Prostate gland (tissue), 2 donors: Measurements from ENCODE around the gene ZFAND3. TPM values are rescaled to one million over a fixed set of nuclear protein-coding genes. Genes with fewer than 3 reads are reported as not detected.

Experiments
- DNase-seq: peaks from one replicate; pipeline ENCODE4 v3.0.0-alpha.2; 2019; ENCODE audit warnings: low spot score
- H3K27ac ChIP-seq, 2 donors: fragments of 200-600 bp; sonication (generic); 2 replicates each; pipeline ENCODE4 v1.5.1; 2017 to 2019
- H3K27me3 ChIP-seq: fragments of 200-600 bp; sonication (generic); replicated peaks from 2 replicates; pipeline ENCODE4 v1.5.1; 2019; ENCODE audit not compliant: insufficient read depth
- H3K36me3 ChIP-seq, 2 donors: fragments of 200-600 bp; sonication (generic); 1 replicate in 1 of 2; 2 replicates in 1 of 2; pipeline versions ENCODE4 v1.5.1 to v1.8.1; 2017 to 2019
- H3K4me1 ChIP-seq: fragments of 200-600 bp; sonication (generic); replicated peaks from 2 replicates; pipeline ENCODE4 v1.5.1; 2019
- H3K4me3 ChIP-seq, 2 donors: fragments of 200-600 bp; sonication (generic); 2 replicates each; pipeline ENCODE4 v1.5.1; 2017 to 2019
- H3K9me3 ChIP-seq: fragments of 200-600 bp; sonication (generic); 2 replicates; pipeline ENCODE4 v1.5.1; 2017
- POLR2A ChIP-seq: fragments of 450-650 bp; IDR thresholded peaks from one replicate; pipeline ENCODE4 v1.6.1; 2016; ENCODE audit warnings: antibody characterized with exemption, mild to moderate bottlenecking
- POLR2AphosphoS5 ChIP-seq: sonication (generic); formaldehyde crosslinking; IDR thresholded peaks from one replicate; pipeline ENCODE4 v1.6.1; 2017; ENCODE audit warnings: antibody characterized with exemption
- WGBS: methylation state at CpG from one replicate; pipeline ENCODE4 v1.1.5; 2018; 5-methylcytosine and 5-hydroxymethylcytosine counted together
- intact Hi-C: fragments of 100-400 bp; cut with DNase I; formaldehyde crosslinking; loops from one replicate; pipeline ENCODE4 v1.14.2; 2022
- total RNA-seq, 2 donors: library from RNA; depleted of rRNA; stranded (reverse); fragments of >200 nt; gene quantifications; one replicate each; pipeline ENCODE4 v1.1.0, GENCODE V29; 2016
- TF ChIP-seq, protein P1 (sequence below), 4 experiments: fragments of 200-600 bp in 2 of 4; fragments of 450-650 bp in 2 of 4; sonication (generic) in 2 of 4; IDR thresholded peaks; 1 replicate in 3 of 4; 2 replicates in 1 of 4; pipeline ENCODE4 v1.5.1; 2016 to 2019; ENCODE audit warnings: antibody characterized with exemption in 4 of 4, mild to moderate bottlenecking in 2 of 4, moderate library complexity in 2 of 4

Gene ZFAND3
- total RNA-seq, 2 donors from 2014 or later: 43.5 to 89.1 TPM

DNA sequence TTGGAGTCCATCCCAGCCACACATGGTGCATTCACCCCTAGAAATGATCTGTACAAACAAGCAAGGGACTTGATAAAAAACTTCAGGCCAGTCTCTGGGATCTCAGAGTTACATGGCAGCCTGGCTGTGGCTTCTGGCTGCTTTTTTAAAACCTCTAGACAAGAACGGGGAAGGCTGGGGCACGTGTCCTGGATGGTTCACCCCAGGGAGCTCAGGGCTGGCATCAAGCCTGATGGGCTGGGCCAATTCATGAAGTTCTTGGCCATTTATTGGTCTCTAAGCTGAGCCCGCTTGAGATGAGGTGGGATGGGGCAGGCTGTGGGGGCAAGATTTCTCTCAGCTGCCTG lies 10.4 kb upstream of the ZFAND3 start:
- no peaks in the 10 kb centered on the region for H3K4me1 ChIP-seq
- no peaks in the 10 kb centered on the region for H3K9me3 ChIP-seq
- no peaks in the 10 kb centered on the region for H3K36me3 ChIP-seq
- peak; percentile 27 for DNase-seq
- 10% methylated on average over 3 of the region's 3 CpGs for WGBS
- TF ChIP-seq, protein P1, sequence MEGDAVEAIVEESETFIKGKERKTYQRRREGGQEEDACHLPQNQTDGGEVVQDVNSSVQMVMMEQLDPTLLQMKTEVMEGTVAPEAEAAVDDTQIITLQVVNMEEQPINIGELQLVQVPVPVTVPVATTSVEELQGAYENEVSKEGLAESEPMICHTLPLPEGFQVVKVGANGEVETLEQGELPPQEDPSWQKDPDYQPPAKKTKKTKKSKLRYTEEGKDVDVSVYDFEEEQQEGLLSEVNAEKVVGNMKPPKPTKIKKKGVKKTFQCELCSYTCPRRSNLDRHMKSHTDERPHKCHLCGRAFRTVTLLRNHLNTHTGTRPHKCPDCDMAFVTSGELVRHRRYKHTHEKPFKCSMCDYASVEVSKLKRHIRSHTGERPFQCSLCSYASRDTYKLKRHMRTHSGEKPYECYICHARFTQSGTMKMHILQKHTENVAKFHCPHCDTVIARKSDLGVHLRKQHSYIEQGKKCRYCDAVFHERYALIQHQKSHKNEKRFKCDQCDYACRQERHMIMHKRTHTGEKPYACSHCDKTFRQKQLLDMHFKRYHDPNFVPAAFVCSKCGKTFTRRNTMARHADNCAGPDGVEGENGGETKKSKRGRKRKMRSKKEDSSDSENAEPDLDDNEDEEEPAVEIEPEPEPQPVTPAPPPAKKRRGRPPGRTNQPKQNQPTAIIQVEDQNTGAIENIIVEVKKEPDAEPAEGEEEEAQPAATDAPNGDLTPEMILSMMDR (IDR thresholded peaks at IDR 0.05): no peak
- TF ChIP-seq POLR2AphosphoS5: peak; percentile 9
- H3K27me3 ChIP-seq: no peaks in the 10 kb centered on the region
- H3K4me3 ChIP-seq: no peak overlapping the region
- H3K27ac ChIP-seq: peak overlapping the region; percentile 9 to 48
- intact Hi-C loops: no loop called here

GRCh38 chr6:37812841-37813240 lies 6.7 kb upstream of the ZFAND3 start:
- no peaks in the 10 kb centered on the region for H3K36me3 ChIP-seq
- intact Hi-C loops: no loop called here
- H3K9me3 ChIP-seq: no peaks in the 10 kb centered on the region
- TF ChIP-seq, protein P1 (IDR thresholded peaks at IDR 0.05): no peak
- TF ChIP-seq POLR2AphosphoS5: no peak
- TF ChIP-seq POLR2A: no peak
- 82% methylated on average over 1 of the region's 1 CpG for WGBS
- H3K27ac ChIP-seq: no peak overlapping the region
- no peak overlapping the region for H3K4me3 ChIP-seq
- H3K27me3 ChIP-seq: no peaks in the 10 kb centered on the region
- H3K4me1 ChIP-seq: no peaks in the 10 kb centered on the region
- no peak for DNase-seq

DNA sequence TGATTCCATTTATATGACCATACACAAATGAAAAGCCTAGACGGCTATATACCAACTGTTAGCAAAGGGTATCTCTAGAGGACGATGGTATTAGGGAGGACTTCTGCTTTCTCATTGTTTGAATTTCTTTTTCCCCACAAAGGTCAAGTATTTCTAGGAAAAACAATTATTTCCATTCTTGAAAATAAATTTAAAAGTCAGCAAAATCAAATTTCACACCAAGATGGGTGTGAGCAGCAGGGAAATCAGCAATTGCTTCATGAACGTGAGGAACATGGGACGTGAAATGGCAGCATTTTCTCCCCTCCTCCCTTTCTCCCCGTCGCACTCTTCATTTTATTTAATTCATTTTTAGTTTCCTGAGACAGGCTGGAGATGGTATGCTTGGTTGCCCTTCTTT lies 5.2 kb upstream of the ZFAND3 start:
- Histone ChIP-seq H3K4me3 (no peak overlapping the region), H3K9me3 (no peaks in the 10 kb centered on the region), H3K27ac (no peak overlapping the region), H3K36me3 (no peaks in the 10 kb centered on the region), H3K27me3 (no peaks in the 10 kb centered on the region), H3K4me1 (no peaks in the 10 kb centered on the region)
- DNase-seq: no peak
- intact Hi-C loops: no loop called here
- TF ChIP-seq POLR2A: no peak
- no peak for TF ChIP-seq POLR2AphosphoS5
- TF ChIP-seq, protein P1 (IDR thresholded peaks at IDR 0.05): no peak
- 94% methylated on average over 6 of the region's 6 CpGs for WGBS

DNA sequence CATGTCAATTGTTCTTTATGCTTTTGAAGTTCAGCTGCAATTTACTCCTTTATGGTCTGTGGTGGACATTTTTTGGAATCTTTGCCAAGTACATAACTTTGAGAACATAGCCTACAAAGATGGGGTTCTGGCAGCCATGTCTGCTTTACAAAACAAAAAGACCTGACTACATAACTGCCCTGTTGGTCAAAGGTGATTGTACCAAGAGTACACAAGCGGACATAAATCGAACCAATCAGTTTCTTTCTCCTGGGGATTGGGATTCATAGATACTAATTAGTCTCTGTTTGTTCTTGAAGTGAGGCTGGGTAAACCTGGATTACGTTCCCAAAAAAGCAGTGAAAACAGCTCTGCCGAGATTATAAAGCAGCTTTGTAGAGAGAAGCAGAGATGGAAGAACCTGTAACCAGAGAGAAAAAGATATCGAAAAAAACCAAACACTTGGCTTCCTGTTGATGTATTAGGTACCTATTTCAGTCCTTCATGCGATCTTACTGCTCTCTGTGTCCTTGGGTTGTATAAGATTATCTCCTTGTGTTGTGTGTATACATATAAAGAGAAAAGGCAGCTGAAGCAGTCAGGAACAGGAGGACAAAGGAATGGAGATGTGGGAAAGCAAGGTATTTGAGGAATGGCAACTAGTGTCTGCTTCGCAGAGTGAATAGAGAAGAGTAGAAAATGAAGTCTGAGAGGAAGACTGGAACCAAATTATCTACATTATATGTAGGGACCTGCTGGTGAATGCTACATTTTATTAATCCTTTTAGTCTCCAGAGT lies 2.7 kb upstream of the ZFAND3 start:
- Histone ChIP-seq H3K9me3 (no peaks in the 10 kb centered on the region), H3K4me3 (no peak overlapping the region), H3K36me3 (no peaks in the 10 kb centered on the region), H3K27me3 (no peaks in the 10 kb centered on the region), H3K27ac (no peak overlapping the region), H3K4me1 (peaks cover 6% of the 10 kb centered on the region)
- intact Hi-C loops: no loop called here
- DNase-seq: no peak
- TF ChIP-seq, protein P1 (IDR thresholded peaks at IDR 0.05): no peak
- TF ChIP-seq POLR2AphosphoS5 (no peak), POLR2A (no peak)
- WGBS: 56% methylated on average over 7 of the region's 7 CpGs

- no peaks in the 10 kb centered on the region for H3K27me3 ChIP-seq
- WGBS: under 1% methylated on average over 27 of the region's 27 CpGs
- intact Hi-C loops: no loop called here
- H3K4me3 ChIP-seq: peak overlapping the region; percentile 88 to 92
- H3K9me3 ChIP-seq: no peaks in the 10 kb centered on the region
- H3K36me3 ChIP-seq: no peaks in the 10 kb centered on the region
- TF ChIP-seq, protein P1 (IDR thresholded peaks at IDR 0.05): peak in 1 of 4 experiments; percentile 8
- TF ChIP-seq POLR2A: peak; percentile 69
- peak; percentile 89 for TF ChIP-seq POLR2AphosphoS5
- peak overlapping the region; percentile 96 to 98 for H3K27ac ChIP-seq
- H3K4me1 ChIP-seq: peaks cover 10% of the 10 kb centered on the region
- DNase-seq: peak; percentile 95
Measured at GRCh38 chr6:37818536-37819176, 871 bp upstream of the ZFAND3 start.
